HG03558 (cell line): ENCODE results near the gene HSD17B8.
"Not testable (repeated sequence)": the region's sequence is repeated elsewhere in the genome, so short reads cannot be mapped to it uniquely, and the experiment has no call there.

ENCODE experiments used
- ATAC-seq: cut with Tn5 transposase; IDR thresholded peaks from one replicate; pipeline ENCODE4 v1.9.1; 2021; ENCODE audit warnings: moderate number of reproducible peaks; ENCODE audit not compliant: unreplicated experiment; ENCODE audit errors: extremely low read depth

HSD17B8 gene

DNA sequence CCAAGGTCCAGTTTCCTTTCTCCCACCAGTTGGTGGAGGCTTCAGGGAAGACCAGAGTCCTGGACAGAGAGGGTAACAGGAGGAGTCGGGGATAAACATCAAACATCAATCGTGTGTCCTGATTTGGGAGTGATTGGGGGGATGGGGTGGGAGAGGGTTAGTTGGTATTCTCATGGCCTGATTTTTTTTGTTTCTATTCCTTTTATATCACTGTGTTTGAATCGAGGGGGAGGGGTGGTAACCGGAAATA lies 365 bp upstream of the HSD17B8 start:
- ATAC-seq: no peak

DNA sequence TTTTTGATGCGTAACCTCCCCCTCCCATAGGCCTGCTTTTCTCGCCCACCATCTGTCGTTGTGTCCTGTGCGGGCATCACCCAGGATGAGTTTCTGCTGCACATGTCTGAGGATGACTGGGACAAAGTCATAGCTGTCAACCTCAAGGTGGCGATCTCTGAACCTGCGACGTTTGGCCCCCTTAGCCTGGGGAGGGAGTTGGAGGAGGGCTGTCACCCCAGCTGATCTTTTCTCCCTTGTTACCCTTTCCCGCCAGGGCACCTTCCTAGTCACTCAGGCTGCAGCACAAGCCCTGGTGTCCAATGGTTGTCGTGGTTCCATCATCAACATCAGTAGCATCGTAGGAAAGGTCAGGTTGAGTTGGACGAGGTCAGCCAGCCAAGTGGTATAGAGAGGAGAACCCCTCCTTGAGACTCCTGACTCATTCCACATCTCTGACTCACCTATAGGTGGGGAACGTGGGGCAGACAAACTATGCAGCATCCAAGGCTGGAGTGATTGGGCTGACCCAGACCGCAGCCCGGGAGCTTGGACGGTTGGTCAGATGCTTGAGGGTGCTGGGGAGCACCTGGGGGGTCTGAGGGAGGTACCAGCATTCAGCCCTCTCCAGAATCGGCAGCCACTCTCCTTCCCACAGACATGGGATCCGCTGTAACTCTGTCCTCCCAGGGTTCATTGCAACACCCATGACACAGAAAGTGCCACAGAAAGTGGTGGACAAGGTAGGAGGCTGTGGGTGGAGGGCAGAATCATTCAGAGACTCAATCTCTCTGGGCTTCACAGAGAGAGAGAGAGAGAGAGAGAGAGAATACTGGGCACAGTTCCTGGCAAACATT lies 954 bp downstream of the HSD17B8 start:
- ATAC-seq: no peak

DNA sequence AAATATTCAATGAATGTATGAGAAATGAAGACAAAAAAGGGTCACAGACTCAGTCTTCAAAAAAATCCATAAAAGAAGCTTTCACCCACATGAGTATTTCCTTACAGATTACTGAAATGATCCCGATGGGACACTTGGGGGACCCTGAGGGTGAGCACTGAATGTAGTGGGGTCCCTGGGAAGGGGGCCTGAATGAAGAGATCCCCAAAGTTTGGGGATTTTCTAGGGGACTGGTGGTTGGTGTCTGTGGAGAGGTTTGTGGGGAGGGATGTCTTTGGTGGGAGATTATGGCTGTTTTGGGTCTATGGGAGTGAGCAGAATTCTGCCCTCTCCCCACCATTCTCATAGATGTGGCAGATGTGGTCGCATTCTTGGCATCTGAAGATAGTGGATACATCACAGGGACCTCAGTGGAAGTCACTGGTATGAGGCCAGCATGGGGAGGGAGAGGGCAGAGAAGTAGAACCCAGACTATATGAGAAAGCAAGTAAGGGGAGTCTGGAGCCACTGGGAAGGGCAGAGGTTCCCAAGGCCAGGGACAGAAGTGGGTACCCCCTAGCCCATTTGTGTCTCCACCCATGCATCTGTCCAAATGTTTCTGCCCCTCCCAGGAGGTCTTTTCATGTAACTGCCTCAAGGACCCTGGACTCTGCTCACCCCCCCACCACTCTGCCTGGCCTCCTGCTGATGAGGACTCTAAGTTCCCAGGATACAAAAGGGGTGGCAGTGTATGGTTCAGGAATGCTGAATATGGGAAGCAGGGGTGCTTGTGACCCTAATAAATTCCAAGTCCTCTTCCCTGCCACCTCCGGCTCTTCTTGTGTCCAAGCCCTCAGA lies 1.8 kb downstream of the HSD17B8 start:
- no peak for ATAC-seq

DNA sequence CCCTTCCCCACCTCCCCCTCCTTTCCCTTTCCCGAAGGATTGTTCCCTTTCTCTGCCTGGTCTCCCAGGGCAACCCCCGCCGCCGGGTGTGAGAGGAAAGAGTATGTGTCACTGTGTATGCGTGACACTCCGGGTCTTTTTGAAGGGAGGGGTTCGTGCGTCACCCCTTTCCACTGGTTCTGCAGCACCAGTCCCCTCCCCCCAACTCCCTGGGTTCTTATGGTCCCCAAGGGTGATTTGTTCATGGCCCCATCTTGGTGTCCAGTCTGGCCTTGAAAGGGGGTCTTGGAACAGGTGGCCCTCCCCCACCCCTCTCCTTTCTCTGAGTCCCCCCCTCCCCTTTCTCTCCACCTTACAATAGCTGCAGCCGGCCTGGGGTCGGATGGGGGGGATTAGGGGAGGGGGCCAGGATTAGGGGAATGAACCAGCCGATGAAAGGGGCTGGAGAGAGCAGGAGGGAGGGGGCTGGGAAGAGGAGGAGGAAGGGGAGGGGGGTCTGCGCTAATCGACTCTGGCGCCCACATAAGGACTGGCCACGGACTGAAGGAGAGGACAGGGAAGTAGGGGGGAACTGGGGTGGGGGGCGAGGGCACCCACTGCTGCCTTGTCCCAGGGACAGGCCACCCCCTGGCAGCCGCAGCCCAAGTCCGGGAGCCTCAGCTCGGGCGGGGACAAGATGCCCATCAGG lies 2.6 kb downstream of the HSD17B8 start:
- no peak for ATAC-seq

DNA sequence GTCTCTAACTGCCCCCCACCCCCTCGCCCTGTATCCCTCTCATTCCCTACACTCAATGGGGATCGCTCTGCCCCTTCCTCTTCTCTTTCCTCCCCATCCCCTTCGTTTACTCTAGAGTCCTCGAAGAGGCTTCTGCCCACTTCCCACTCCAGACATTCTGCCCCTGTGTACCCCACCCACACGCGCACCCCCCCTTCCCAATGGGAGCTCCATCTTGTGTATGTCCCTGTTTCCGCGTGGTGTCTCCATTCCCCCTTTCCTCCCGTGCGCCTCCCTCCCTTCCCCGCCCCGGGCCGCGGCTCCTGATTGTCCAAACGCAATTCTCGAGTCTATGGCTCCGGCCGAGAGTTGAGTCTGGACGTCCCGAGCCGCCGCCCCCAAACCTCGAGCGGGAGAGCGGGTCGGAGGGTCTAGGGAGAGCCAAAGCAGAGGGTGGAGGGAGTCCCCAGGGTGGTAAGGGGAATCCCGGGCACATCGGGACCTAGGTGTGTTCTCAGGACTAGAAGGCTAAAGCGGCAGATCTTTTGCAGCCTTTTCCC lies 3.2 kb downstream of the HSD17B8 start:
- ATAC-seq: no peak

DNA sequence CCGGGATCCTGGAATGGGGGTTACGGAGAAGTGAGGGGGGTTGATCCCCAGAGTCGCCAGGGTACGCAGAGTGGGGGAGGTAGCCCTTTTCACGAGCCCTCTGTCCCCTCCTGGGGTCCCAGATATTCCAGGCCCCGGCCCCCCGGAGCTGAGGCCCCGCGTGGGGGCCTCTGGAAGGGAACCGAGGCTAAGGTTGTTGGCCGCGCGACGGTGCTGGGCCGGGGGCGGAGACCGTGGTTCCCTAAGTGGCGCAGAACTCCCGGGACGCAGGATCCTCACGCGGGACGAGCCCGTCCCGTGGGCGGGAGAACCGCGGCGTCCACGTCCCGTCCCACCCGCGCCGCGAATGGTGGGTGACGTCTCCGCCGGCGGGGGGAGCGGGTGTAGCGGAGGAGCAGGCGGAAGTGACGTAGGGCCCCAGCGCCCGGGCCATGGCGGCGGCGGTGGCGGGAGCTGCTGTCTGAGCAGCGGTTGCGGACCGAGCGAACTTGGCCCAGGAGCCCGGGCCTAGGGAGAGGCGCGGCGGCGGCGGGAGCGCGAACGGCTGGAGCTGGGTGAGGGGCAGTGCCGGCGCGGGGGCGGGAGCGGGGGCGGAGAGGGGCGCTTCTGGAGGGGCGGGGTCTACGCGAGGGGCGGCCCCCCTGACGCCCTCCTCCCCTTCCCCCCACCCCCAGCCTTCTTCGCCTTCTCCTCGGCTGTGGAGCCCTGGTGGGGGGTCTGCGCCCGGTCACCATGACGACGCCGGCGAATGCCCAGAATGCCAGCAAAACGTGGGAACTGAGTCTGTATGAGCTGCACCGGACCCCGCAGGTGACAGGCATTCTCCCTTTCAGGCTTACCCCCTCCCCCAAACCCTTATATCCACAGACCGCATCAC lies 3.9 kb downstream of the HSD17B8 start, which contains the start of gene RING1:
Gene RING1, plus strand, starts transcription at position 410 of the 877 bp plus-strand sequence. Its CDS starts 323 bp downstream, at position 733.
- no peak for ATAC-seq

DNA sequence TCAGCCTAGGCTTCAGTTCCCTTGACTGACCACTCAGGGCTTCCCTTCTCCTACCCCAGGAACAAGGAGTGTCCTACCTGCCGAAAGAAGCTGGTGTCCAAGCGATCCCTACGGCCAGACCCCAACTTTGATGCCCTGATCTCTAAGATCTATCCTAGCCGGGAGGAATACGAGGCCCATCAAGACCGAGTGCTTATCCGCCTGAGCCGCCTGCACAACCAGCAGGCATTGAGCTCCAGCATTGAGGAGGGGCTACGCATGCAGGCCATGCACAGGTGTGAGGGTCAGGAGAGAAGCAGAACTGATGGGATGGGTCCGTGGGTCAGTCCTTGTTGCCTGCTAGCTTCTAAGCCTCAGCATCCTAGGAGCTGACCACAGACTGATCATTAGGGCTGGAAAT lies 5.4 kb downstream of the HSD17B8 start:
- ATAC-seq: no peak

DNA sequence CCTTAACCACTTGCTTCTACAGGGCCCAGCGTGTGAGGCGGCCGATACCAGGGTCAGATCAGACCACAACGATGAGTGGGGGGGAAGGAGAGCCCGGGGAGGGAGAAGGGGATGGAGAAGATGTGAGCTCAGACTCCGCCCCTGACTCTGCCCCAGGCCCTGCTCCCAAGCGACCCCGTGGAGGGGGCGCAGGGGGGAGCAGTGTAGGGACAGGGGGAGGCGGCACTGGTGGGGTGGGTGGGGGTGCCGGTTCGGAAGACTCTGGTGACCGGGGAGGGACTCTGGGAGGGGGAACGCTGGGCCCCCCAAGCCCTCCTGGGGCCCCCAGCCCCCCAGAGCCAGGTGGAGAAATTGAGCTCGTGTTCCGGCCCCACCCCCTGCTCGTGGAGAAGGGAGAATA lies 6.7 kb downstream of the HSD17B8 start:
- ATAC-seq: no peak

DNA sequence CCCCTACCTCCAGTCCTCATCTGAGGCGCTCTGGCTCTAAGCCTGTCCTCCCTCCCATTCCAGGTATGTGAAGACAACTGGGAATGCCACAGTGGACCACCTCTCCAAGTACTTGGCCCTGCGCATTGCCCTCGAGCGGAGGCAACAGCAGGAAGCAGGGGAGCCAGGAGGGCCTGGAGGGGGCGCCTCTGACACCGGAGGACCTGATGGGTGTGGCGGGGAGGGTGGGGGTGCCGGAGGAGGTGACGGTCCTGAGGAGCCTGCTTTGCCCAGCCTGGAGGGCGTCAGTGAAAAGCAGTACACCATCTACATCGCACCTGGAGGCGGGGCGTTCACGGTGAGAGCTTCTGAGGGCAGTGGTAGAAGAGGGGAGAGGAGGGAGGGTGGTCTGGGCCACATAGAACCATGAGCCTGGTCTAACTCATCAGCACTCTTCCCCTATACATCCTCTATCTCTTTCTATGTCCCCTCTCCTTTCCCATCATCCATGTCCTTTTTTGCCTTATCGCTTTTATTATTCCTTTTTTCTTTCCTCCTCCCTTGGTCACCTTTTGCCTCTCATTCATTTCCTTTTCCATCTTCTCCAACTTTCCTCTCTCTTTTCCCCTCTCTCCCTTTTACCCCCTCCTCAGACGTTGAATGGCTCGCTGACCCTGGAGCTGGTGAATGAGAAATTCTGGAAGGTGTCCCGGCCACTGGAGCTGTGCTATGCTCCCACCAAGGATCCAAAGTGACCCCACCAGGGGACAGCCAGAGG lies 7.4 kb downstream of the HSD17B8 start:
- no peak for ATAC-seq

DNA sequence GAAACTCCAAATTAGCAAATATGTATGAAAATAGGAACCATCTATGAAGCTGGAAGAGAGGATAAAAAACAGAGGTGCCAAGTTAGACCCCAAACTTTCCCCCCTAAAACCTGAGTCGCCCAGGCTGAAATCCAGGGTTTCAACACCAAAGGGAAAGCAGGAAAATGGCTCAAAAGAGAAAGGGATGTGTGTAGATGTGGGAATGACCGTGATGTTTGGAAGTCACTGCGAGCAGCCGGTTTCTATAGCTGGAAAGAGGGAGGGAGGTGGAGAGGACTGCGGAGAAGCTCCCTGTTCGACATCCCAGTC lies 8.4 kb downstream of the HSD17B8 start:
- ATAC-seq: no peak

DNA sequence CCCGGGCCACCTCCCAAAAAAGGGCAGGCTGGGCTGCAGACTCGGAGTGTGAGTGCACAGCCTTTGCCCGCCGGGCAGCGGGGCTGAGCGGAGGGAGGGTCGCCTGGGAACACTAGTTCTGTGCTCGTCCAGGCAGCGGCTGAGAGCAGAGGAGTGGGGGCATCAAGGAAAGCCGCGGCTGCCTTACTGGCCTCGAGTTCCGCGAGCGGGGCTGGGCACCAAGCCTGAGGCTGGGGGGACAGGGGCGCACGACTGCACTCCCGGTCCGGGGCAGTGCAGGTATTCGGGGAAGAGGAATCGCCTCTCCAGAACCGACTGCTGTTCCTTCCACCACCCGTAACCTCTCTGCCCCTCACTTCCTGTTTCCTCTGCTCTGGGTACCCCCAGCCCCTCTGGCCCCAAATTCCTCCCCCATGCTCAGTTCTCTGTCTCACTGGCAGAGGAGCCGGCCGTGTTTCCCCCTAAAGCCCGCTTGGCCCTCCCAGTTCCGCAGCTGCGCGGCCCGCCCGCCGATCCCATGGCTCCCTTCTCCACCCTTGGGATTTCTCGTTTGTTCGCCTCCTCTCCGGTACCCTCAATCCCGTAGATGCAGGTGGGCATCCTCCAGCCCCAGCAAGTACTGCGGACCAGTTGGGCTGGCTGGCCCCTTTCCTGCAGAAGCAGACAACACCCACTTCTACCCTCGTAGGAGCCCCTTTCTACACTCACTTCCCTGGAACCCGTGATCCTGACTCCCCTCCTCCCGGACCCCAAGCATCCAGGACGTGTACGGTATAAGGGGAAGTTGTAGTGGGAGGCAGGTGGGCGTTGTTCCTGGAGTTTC lies 8.9 kb downstream of the HSD17B8 start:
- no peak for ATAC-seq

DNA sequence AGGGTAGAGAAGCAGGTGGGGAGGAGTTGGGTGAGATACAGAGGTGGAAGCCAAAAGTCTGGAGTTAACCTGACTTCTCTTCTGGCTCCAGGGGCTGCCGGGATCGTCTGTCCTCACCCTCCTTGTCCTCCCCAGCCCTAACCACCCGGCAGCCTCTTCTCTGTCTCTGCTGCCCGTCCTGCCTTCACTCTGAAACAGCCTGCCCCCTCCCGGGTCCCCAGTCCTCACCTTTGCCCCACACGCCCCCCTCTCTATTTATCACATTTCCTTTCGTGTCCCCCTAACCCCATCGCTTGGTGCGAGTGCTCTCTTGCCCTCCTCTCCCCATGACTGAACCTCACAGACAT lies 9.5 kb downstream of the HSD17B8 start:
- ATAC-seq: no peak

DNA sequence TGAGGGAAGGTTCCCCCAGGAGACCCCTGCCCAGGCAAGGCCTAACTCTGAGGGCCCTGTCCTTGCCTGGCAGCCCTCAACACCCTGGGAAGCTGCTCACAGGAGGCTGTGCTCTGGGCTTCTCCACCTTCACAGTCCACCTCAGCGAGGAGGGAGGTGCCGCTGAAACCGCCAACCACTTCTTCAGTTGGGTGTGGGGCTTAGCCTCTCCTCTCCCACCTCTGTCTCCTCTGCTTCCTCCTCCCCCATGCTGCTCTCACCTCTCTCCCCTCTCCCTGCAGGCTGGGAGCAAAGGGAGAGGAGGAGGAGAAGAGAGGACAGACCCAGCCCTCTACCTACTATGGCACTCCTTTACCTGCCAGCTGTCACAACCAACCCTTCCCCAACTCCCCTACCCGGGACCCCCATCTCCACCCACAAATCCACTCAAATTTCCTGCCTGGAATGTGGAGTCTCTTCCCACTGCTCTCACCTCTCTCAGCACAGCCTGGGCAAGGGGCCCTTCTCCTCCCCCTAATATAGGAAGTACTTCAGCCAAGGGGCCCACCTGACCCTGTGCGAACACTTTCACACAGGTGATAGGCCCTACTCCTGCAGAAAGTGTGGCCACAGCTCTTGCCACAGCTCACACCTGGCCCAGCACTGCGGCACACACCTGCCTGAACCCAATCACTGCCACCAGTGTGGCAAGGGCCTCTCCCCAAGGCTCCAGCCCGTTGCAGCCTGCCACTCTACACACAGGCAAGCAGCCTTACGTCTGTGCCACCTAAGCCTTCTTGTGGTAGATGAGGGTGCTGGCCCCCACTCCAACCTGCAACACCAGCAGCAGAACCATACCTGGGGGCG lies 11.0 kb downstream of the HSD17B8 start:
- no peak for ATAC-seq

DNA sequence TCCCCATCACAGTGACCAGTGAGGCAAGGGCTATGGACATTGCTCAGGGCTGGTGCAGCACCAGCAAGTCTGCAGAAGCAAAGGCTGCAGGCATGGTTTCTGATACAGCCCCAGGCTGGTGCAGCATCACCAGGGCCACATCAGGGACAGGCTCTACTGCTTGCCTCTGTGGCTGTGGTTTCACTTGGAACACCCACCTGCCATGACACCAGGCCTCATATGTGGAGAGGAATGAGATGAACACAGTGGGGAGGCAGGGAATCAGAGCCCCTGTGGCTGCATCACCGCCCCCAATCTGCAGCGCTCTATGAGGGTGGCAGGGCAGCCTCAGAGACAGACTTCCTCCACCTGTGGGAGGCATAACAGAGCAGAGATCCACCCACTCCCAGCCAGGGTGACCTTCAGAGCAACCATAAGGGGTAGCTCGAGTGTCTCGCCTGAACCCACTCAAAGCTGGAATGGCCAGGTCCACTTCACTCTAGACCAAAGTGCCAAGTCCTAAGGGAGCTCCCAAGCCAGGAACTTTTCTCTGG lies 11.7 kb downstream of the HSD17B8 start:
- ATAC-seq: no peak

DNA sequence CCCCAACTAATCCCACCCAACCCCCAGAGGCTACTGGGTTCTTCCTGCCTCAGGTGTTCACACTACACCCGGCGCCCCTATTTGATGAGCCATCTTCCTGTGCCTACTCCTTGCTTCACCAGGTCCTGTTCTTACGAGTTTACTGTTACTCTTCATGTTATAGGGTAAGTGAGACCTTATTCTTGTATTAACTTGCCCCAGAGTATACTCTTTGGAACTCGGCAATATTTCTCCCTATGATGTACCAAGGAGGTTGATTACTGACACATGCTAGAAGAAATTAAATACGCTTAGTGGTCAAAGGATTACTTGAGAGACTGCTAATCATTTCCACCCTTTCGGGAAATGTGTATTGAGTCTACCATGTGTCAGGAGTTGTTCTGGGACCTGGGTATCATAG lies 12.8 kb downstream of the HSD17B8 start:
- no peak for ATAC-seq

DNA sequence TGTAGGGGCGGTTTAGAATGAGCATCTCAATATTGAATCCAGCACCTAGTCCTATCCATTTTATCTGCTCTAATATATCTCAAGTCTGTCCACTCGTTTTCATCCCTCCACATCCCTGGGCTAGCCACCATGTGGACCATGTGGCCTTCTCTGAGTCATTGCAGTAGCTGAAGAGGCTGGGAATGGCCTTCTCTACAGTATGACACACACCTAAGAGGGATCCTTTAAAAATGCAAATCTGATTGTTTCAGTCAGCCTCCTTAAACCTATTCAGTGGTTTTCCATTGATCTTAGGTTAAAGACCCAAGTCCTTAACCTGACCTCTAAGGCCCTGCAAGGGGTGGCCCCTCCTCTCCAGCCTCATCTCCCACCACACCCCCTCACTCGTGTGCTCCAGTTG lies 13.2 kb downstream of the HSD17B8 start:
- no peak for ATAC-seq

DNA sequence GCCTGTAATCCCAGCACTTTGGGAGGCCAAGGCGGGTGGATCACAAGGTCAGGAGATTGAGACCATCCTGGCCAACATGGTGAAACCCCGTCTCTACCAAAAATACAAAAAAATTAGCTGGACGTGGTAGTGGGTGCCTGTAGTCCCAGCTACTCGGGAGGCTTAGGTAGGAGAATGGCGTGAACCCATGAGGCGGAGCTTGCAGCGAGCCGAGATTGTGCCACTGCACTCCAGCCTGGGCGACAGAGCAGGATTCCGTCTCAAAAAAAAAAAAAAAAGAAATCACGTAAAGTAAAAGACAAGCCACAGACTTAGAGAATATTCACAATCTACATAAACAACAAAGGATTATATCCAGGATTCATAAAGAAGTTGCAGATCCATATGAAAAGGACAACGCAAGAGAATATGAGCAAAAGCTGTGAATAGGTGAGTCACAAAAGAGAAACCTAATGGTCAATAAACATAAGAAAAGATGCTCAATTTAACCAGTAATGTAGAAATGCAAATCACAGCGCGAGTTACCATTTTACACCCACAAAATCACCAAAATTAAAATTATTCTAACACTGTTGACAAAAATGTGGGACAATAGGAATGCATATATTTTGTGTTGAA lies 22.2 kb downstream of the HSD17B8 start:
- ATAC-seq: not testable (repeated sequence)
